GM18951 (cell line): ENCODE measurements around the gene UBTD1.
"Not testable (repeated sequence)": the region's sequence is repeated elsewhere in the genome, so short reads cannot be mapped to it uniquely, and the experiment has no call there.

Experiments
- POLR2A ChIP-seq: IDR thresholded peaks from 4 replicates; pipeline ENCODE4 v1.6.1; 2011; ENCODE audit warnings: mild to moderate bottlenecking; ENCODE audit not compliant: insufficient read length, insufficient read depth; ENCODE audit errors: extremely low read depth
- in situ Hi-C: fragments of 300-500 bp; cut with MboI; formaldehyde crosslinking; loops from one replicate; pipeline ENCODE4 v1.12.0; 2022; ENCODE audit warnings: low sequenced_read_pairs, mixed read lengths, inconsistent platforms; ENCODE audit not compliant: unreplicated experiment

UBTD1 gene

DNA sequence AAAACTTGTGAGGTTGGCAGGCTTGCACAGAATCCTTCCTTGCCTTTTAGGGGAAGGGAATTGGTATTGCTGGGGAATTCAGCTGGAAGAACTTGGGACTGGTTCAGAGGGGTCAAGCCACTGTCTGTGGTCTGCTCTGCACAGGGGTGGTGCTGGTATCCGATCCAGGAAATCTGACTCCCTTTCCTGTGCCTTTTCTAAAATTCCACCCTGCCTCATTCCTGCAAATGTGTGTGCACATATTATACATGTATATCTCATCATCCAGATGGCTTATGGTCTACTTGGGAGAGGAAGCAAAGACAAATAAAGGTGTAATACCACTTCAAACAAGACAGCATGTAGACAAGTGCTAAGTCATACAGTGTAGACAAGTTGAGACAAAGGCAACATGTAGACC lies 14.3 kb downstream of the UBTD1 start:
- in situ Hi-C loops = no loop called here
- TF ChIP-seq POLR2A = no peak

DNA sequence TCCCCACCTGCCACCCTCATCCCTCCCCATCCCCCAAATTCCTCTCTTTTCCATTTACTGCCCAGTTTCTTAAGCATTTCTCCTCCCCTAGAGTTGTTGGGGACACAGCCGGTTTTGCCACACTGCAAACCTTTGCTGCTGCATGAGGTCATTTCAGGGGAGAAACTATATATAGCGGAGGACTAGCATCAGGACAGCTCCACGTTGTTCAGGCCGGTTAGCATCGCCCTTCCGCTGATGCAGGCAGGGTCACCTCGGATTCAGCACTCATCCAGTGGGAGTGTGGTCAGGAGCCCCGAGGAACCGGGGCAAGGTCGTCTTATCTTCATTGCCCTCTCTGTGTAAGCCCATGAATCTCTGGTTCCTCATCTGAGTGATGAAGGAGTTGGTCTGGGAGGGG lies 15.6 kb downstream of the UBTD1 start:
- no peak for TF ChIP-seq POLR2A
- in situ Hi-C loops = no loop called here

DNA sequence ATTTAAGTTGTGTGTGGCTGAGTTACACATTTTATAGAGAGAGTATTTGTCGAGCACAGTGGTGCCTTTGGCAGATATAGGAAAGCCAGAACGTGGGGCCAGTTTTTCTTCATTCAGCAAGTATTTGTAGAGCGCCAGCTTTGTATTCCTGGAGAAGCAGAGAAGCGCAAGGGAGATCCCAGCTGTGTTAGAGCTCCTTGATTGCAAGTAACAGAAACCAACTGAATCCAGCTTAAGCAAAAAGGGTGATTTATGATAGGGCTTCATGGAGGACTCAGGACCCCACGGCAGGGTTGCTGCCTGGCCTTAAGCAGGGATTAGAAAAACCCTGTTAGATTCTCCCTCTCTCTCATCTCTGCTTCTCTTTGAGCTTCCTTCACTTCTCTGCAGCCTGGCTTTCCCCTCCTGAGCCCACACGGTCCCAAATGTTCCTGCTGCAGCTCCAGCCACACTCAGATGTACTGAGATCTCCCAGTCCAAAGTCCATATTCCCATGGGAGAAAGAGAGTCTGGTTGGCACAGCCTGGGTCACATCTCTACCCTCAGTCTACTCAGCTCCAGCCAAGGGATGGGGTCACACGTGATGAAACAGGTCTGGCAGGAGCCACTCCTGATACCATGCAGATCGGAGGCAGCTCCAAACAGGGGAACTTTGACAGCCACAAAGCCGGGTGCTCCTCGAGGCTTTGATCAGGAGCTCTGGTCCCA lies 16.7 kb downstream of the UBTD1 start:
- no peak for TF ChIP-seq POLR2A
- in situ Hi-C loops = no loop called here

DNA sequence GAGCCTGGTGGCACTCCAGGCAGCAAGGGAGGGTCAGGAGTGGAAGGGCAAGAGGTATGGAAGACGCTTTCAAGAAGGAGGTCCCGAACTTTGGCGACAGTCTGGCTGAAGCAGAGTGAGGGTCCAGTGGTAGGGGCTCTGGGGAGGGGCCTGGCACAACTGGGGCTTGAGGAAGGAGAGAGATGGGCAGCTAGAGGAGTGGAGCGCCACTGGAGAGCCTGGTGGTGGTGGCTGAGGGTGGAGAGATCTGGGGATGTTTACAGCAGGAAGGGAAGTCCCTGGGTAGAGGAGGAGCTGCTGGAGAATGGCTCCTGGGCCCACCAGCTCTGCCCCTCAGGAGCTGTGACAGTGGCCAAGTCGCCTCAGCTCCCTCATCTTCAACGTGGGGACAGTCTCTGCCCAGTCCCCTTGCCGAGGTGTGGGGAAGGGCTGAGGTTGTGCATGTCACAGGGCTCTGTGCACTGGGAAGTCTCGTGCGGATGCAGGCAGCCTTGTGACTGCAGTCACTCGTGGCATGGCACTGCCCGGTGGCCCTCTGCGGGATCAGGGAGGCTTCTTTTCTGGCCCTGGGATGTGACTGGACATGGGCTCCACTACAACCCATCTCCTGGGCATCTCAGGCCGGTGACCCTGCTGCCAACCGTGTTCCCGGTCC lies 18.5 kb downstream of the UBTD1 start:
- TF ChIP-seq POLR2A = no peak
- in situ Hi-C loops = no loop called here

DNA sequence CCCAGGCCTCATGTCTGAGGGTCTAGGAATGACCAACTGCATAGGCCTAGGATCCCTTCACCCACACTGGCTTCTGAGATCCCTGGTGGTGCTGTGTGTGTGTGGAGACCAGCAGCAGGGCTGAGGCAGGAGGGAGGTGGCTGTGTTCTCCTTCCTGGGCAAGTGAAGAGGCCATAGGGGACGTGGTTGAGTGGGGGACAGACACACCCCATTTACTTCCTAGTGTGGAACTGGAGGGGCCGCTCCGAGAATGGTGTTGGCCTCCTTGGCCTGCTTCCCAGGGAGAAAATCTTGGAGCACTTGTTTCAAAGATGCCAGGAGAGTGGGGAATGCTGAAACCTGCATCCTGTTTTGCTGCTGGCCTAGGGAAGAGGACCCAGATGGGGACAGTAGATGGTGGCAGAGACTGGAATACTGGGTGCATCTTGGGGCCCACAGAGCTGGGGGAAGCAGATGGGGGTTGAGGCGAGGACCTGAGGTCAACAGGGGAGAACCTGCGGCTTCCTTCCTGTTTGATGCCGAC lies 19.1 kb downstream of the UBTD1 start:
- TF ChIP-seq POLR2A = no peak
- in situ Hi-C loops = no loop called here

DNA sequence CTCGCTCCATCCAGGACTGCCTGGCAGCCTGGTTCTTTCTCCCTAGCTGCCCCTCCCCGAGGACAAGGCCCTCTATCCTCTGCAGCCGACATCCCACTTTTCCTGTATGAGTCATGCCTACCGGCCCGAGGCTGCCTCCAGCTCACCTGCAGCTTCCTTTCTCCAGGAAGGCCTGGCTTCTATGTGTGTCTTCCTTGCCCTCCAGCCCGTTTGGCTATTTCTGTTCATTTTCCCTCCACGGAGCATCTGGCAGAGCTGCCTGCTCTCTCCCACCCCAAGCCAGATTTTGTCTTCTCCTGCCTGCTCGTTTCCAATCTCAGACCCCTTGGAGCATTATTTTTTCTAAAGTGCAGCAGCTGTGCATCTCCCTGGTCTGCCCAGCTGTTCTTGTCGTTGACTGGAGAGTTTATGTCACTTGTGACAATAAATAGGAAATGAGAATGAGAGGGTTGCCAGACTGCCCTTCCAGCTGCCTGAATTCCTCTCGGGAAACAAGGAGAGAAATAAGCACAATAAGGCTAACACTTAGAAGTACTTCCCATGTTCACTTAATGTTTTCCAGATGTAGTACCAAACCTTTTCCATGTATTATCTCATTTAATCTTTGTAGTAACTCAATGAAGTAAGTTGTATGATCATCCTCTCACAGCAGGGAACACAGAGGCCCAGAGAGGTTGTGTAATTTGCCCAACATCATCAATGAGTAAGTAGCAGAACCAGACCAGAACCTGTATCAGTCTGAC lies 19.7 kb downstream of the UBTD1 start:
- TF ChIP-seq POLR2A = no peak
- in situ Hi-C loops = no loop called here

DNA sequence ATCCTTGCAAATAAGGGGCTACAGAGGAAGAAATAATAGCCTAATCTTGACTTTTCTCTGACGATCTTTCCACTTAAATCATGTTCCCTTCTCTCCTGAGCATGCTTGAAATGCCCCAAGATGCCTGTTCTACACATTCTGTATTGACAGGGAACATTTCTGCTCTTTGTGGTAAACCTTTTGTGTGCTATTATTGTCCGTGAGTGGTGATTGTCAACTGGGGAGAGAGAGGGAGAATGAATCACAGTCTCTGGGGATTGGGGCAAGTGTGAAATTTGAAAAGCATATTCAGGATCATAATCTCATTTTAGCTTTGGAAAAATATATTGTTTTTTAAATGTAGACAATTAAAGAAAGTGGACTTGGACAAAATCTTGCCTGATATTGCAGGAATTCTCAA lies 20.6 kb downstream of the UBTD1 start:
- in situ Hi-C loops = no loop called here
- TF ChIP-seq POLR2A = no peak

DNA sequence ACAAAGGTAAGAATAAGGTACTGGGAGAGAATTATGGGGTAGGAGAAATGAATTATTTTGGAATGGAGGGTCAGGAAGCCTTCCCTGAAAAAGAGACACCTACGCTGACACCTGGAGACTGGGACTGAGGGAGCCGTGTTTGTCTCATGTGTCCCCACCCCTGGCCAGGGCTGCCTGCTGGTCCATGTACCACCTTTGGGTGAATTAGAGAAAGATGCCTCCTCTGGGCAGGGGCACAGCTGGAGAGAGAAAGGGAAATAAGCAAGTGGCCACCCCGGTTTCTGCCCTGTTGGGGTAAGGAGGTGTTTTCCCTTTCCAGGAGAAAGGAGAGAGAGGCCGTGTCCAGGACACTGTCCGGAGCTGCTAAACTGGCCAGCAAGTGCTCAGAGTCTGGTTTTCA lies 21.8 kb downstream of the UBTD1 start:
- TF ChIP-seq POLR2A = no peak
- in situ Hi-C loops = no loop called here

DNA sequence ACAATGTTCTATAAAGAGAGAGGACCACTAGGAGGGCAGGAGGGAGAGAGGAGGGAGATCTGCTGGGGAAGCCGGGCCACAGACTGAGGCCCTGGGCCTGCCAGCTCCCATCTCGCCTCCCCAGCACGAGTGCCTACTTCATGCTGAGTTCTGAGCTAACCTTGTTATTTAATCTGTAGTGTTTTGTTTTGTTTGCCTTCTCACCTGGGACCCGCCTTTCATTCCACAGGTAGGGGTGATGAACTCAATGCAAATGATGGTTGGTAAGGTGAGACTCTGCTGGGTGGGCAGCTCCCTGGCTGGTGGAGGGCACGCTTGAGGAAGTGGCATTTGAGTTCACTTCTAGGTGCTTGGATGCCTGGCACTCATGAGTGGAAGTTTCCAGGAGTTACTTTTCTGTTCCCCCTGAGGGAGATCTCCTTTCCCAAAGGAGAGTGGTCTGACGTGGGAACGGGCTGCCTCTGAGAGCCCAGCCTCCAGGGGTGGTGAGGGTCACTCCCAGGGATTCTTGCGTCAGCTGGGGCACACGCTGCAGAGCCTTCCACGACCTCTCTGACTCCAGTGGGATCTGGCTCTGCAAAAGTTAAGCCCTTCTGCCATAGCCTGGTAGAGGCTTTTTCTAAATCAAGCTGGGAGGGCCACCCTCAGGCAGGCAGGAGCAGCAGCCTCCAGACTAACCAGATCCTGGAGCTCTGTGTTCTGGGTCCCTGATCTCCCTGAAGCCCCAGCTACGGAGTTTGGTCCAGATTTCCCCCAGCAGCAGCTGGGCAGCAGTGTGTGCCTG lies 22.4 kb downstream of the UBTD1 start:
- in situ Hi-C loops = no loop called here
- TF ChIP-seq POLR2A = no peak

DNA sequence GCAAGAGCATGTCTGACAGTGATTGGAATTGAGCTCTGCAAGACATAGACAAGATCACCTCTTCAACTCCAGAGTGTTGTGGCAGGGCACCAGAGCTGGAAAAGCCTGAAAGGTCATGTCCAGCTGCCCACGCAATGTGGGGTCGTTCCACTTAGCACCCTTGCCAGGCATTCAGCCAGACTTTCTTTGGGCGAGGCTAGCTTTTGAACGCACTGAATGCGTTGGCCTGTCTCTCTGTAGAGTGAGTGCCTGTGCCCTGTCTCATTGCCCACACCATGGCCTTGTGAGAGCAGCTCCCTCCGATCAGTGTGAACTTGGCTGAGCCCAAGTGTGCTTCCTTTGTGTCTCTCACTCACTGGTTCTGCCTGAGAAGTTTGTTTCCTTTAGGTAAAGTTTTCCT lies 23.3 kb downstream of the UBTD1 start:
- TF ChIP-seq POLR2A = no peak
- in situ Hi-C loops = no loop called here

DNA sequence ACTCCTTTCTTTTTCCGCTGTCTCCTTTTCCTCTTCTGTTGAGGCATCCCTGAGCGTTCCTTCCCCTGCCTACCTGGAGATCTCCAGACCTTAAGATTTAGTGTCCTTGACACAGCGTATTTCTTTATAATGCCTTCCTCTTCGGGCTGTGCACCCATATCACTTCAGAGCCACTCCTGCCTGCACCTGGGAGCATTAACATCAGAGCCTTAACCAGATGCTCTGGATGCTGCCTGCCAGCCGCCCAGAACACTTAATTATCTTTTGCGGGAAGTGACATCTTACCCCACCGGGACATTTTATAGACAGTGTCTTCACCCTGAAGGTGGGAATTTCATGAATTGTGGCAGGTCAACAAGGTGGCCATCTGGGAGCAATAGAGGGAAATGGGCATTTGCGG lies 24.2 kb downstream of the UBTD1 start:
- in situ Hi-C loops = no loop called here
- TF ChIP-seq POLR2A = no peak

DNA sequence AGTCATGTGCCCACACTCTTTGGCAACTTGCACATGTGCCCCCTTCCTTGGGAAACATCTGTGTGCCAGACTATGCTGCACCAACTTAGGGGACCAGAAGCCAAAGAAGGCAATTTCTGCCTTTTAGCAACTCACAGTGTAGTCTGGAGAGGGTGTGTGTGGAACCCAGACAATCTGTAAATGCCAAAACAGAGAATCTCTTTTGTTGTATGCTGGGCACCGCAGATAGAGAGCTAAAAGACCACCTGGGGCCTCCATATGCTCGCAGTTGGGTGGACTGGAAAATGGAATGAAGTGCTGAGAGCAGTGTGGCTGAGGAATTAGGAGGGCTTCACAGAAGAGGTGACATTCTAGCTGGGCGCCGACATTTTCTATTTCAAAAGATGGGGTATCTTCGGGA lies 26.4 kb downstream of the UBTD1 start:
- TF ChIP-seq POLR2A = no peak

DNA sequence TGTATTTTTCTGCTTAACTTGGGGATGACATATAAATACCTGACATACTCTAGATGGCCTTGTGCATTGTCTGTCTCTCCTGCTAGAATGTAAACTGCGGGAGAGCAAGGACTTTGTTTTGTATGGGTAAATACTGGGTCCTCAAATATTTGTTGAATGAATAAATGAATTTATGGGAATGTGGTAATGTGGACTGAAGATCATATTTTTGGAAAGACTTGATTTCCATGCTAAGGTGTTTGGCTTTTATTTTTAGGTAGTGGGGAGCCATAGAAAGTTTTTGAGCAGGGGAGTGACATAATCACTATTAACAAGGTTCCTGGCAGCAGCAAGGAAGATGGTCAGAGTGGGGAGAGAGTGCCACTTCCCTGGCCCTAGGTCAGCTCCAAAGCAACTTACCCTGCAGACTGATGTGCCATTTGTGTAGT lies 27.0 kb downstream of the UBTD1 start:
- in situ Hi-C loops = no loop called here
- TF ChIP-seq POLR2A = no peak

More for the DNA sequence above, 26.4 kb downstream of the UBTD1 start:
- in situ Hi-C loops = no loop called here

DNA sequence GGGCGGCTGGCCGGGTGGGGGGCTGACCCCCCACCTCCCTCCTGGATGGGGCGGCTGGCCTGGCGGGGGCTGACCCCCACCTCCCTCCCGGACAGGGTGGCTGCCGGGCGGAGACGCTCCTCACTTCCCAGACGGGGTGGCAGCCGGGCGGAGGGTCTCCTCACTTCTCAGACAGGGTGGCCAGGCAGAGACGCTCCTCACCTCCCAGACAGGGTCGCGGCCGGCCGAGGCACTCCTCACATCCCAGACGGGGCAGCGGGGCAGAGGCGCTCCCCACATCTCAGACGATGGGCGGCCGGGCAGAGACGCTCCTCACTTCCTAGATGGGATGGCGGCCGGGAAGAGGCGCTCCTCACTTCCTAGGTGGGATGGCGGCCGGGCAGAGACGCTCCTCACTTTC lies 30.2 kb downstream of the UBTD1 start:
- in situ Hi-C loops = not testable (repeated sequence)
